Epithelial cell of umbilical artery (primary cell): ENCODE measurements around the gene UCHL3. TPM values are rescaled to one million over a fixed set of nuclear protein-coding genes. Genes with fewer than 3 reads are reported as not detected.

Source experiments
- total RNA-seq: library from RNA; depleted of rRNA; stranded (reverse); fragments of >200 nt; gene quantifications from 2 replicates; pipeline ENCODE4 v1.2.3, GENCODE V29; 2014

The UCHL3 gene
- 58.8 and 61.9 TPM in 2 replicates for total RNA-seq

DNA sequence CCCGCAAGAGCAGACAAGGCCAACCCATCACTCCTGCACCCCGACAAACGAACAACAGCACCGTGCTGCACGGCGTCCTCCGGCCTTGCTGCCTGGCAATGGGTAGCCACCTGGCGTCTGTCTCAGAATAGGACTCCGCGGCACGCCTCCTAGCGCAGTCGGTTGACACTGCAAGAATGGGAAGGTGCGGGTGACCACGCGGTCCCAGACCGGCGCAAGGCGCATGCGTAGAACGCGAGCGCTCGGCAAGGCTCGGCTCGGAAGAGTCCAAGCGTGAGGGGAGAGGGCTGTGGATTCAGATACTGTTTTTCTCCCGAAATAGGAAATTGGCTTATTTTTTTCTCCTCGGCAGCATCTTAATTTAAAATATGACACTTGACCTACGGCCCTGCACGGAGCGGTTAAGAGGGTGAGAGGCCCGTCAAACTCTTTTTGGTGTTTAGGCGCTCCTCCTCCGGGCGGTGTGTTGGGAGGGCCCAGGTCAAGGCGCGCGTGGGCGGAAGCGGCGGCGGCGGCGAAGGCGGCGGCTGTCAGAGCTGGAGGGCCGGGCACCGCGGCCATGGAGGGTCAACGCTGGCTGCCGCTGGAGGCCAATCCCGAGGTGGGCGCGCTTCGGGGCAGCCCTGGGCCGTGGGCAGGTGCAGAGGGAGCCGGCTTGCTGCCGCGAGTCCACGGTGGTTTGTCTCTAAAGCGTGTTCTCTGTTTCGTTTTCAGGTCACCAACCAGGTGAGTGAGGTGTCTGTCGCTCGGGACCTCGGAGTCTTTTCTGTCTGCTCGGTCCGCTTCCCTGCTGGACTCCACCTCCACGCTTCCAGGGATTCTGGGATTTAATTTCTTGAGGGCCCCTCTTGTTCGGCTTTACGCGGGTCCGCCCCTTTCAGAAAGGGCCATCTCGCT lies at the start of gene UCHL3:
TSS of gene UCHL3 (plus strand) at position 530 of the 897 bp plus-strand sequence. CDS start at position 560, 30 bp downstream.

DNA sequence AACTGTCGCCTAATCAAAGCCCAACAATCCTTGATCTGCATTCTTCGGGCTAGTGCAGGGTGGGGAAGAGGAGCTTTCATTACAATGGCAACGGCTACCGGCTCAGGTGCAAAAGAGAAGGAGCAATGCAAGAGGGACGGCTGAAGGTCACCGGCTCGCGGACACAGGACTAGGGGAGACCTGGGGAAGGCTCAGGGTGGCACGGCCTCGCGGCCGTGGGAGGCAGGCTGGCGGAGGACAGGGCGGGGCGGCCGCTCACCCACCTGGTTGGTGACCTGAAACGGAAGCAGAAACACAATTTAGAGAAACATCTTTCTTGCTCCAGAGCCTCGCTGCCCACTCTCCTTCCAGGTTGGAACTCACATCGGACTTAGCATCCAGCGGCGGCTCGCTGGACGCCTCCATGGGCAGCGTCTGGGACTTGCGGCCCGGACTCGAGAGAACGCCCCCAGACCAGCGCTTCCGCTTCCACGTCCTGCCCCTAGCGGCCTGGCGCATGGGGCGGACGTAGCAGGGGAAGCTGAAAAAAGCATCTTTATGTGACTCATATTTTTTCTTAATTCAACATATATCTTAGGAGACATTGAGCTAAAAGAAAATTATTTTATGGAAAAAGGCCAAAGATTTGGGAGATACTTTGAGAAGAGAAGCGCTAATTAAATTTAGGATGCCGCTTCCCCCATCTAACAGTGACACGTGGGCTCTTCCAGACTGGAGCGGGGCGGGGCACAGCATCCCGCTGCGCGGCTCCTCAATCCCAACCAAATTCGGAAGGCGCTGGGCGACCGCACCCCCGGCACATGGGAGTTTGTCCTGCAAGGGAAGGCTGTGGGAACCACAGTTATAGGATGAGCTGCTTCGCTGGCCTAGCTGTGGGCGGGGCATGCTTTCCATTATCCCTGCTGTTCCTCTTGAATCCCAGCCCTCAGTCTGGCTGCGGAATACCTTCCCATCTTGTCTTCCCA lies 11.9 kb upstream of the UCHL3 start, which contains the start of gene COMMD6:
TSS of gene COMMD6 (minus strand) at position 441 of the 965 bp plus-strand sequence. CDS start at position 405, 36 bp downstream.

DNA sequence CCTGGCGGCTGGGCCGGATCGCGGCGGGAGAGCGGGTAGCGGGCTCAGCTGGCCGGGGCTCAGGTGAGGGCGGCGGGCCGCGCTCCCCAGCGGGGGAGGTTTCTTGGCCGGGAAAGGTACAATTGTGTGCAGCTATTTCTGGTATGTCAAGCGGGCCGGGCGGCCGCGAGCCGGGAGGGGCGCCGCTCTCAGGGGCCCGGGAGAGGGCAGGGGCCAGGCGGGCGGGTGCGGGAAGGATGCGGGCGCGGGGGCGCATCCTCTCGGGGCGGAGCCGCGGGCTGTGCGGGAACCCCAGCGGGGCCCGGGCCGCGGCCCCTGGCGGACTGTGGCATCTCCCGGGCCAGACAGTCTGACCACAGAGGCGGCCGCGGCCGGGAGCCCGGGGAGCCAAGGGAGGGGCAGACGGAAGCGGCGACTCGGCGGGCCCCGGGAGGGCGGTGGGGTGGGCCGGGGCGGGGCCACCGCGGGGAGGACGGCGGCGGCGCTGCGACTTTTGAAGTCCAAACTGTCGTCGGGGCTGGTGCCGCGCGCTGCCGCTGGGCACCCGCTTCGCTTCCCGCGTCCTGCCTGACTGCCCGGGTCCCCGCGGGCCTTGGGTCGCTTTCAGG lies 86.3 kb downstream of the UCHL3 start, which contains the start of gene LMO7:
TSS of gene LMO7 (plus strand) at position 503 of the 608 bp plus-strand sequence. CDS start 328 bp downstream, outside the sequence.

Other genes starting within 250 kb of the UCHL3 start
- gene TBC1D4, start 67.6 kb upstream of the UCHL3 start, total RNA-seq = 57.6 and 64.6 TPM in 2 replicates
- 28.3 and 104 TPM in 2 replicates for gene COMMD6, start 11.9 kb upstream of the UCHL3 start, total RNA-seq
- 8.8 and 38.7 TPM in 2 replicates for gene LMO7, start 86.5 kb downstream of the UCHL3 start, total RNA-seq